A549 treated with DMSO at 1 μM for 4 hours (cell line): ENCODE data around the gene FHL5. TPM values are rescaled to one million over a fixed set of nuclear protein-coding genes. Genes with fewer than 3 reads are reported as not detected.

Experiments used
- total RNA-seq: library from RNA; stranded (reverse); fragments of 200-300 nt; extraction: Qiagen RNA extraction; gene quantifications from 5 replicates; pipeline ENCODE4 v1.2.3, GENCODE V29; 2022; ENCODE audit warnings: low read depth

The FHL5 gene
- total RNA-seq: not detected in 5 replicates

GRCh38 chr6:96562886-96563285 is at the start of gene FHL5:
Gene FHL5 (plus strand): TSS chr6:96563128. CDS start chr6:96603614, 40,486 bp downstream.

GRCh38 chr6:96521644-96522464 is 41.1 kb upstream of the FHL5 start, which contains the start of gene UFL1:
Gene UFL1 (plus strand): TSS chr6:96521806. CDS start chr6:96521874, 68 bp downstream.

Other genes starting within 250 kb of the FHL5 start
- gene UFL1, start 41.3 kb upstream of the FHL5 start, total RNA-seq: 7.1 to 11.7 TPM (median 9.7 TPM) in 5 replicates